HG02852 (cell line): ENCODE data around the gene KRT8.
"Not testable (repeated sequence)": the region's sequence is repeated elsewhere in the genome, so short reads cannot be mapped to it uniquely, and the experiment has no call there.

Experiments used
- ATAC-seq: cut with Tn5 transposase; IDR thresholded peaks from one replicate; pipeline ENCODE4 v1.9.1; 2021; ENCODE audit warnings: mild to moderate bottlenecking, moderate library complexity; ENCODE audit not compliant: unreplicated experiment

Gene KRT8

DNA sequence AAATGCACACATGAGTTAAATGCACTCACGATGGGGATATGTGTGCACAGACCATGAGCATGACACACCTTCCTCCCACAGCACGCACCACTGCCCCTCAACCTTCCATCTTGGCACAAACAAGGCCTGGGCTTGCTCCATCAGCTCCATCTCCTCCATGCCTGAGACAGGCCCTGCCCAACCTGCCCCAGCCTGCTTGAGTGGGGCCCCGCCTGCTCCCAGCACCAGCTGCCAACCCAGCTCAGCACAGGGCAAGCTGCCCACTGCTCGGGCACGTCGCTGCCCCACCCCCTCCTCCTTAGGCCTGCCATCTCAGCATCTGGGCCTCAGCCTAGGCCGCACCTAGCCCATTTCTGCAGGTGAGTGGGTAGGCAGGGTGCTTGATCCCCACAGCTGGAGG, 28.5 kb downstream of the KRT8 start:
- ATAC-seq = no peak

DNA sequence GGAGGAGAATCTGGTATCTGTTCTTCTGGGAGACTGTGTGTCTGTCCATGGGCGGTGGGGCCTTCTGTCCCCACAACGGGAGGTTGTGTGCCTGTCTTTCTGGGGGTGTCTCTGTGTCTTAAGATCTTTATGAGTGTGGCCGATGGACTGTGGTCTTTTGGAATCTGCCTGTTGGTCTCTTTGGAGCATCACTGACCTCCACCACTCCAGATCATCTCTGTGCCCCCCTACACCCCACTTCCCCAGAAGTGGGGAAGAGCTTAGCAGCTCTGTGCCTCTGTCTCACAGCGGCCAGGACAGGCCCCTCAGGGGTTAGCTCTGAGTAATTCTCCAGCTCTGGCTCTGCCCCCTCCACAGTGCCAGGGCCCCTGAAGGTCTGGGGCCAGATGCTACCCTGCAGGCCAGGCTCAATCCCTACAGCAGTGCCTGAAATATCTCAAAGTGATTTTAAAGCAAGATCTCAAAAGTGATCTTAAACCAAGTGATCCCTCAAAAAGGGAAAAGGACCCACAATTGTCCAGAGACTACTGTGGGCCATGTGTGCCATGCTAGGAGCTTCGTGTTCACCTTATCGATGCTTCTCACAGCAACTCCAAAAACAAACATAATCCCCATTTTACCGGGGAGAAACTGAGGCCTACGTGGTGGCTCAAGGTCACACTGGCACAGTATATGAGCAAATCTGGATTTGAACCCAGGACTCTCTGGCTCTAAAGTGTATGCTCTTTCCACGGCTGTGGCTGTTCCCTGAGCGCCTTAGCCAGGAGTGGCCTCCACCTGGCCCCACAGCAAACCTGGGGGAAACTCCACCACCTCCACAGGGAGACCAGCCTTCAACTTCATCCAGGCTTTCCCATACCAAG, 30.1 kb downstream of the KRT8 start:
- ATAC-seq = no peak

GRCh38 chr12:52873832-52874572, 30.9 kb downstream of the KRT8 start:
- ATAC-seq = no peak

- no peak for ATAC-seq
Measured at GRCh38 chr12:52873513-52873831, 31.4 kb downstream of the KRT8 start.

DNA sequence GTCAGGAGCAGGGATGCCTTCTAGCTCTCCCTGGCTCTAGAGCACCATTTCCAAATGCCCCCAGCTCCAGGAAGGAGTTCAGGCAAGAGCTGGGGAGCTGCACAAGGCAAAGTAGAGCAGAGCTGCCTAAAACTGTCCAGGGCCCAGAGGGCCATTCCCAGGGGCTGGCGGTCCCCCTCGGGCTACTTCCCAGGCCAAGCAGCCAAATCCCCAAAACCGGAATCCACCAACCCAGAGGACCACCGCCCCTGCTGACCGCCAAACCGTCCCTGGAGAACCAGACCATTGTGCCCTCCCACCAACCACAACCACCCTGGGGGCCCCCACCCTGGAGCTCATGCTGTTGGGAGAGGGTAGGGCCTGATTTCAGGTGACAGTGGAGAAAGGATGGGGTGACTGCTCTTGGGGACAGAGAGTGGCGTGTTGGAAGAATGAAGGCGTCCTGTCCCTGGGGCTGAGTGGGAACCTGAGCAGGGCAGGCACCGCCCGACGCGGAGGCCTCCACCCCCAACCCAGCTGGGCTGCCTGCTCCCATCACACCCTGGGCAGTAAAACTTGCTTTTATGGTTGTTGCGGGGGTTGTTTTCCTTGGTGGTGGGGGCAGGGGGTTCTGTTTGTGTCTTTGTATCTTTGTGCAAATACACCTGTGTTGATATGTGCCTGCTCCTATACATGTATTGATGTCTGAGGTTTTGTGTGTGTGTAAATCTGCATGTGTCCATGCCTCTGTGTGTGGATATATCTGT, 32.1 kb downstream of the KRT8 start:
- no peak for ATAC-seq

- ATAC-seq = no peak
Measured at GRCh38 chr12:52871291-52872039, 33.4 kb downstream of the KRT8 start.

DNA sequence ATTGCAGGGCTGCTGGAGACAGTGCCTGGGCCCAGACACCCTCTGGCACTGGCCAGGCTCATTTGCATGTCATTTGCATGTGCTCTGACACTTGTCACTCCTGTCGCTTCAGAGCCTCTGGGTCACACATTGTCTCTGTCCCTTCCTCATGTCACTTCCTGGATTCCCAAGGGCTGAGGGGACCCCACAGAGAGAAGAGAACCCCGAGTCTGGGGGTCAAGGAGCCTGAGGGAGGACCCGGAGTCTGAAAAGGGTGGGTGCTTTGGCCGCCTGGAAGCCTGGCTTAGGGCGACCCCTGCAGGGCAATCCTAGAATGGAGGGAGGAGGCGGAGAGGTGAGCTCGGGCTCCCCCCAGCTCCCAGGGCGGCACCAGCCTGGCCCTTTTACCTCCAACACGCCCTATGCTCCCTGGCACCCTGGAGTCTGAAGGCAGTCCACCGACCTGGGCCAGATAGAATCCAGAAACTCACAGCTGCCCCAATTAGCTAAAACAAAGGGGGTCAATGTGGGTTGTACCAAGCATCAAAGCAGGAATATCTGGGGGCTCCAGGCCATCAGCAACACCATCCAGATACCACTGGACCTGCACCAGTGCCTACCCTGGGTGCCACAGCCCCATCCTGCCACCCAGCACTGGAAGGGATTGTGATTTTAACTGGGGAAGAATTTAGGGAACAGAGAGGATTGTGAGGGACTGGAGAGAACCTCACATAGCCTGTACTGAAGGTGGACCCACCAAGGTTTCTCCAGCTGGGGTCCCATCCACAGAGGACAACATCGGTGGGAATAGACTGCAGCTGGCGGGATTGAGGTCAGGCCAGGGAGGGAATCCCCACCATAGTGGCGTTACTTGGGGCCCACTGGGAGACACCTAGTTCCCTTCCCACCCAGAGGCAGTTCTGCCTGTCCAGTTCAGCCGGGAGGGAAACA, 34.2 kb downstream of the KRT8 start:
- ATAC-seq = no peak

DNA sequence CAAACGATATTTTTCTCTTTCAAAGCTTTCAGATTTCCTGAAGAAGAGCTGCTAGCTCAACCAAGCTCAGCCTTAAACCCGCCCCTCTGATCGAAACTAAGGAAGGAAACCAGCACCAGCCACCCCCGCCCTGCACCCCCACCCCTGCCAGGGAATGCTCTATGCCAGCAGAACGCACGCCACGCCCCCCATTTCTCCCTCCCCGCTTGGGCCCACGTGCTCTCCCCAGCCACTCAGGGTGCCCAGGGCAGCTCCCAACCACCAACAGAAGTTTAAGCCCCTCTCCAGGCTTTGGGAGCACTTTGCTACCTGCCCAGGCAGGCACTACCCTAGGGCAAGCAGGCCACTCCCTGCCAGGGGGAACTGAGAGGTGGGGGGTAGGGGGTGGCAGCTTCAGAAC, 37.2 kb downstream of the KRT8 start:
- ATAC-seq = no peak

- ATAC-seq = no peak
Measured at GRCh38 chr12:52867152-52867551, 37.7 kb downstream of the KRT8 start.

DNA sequence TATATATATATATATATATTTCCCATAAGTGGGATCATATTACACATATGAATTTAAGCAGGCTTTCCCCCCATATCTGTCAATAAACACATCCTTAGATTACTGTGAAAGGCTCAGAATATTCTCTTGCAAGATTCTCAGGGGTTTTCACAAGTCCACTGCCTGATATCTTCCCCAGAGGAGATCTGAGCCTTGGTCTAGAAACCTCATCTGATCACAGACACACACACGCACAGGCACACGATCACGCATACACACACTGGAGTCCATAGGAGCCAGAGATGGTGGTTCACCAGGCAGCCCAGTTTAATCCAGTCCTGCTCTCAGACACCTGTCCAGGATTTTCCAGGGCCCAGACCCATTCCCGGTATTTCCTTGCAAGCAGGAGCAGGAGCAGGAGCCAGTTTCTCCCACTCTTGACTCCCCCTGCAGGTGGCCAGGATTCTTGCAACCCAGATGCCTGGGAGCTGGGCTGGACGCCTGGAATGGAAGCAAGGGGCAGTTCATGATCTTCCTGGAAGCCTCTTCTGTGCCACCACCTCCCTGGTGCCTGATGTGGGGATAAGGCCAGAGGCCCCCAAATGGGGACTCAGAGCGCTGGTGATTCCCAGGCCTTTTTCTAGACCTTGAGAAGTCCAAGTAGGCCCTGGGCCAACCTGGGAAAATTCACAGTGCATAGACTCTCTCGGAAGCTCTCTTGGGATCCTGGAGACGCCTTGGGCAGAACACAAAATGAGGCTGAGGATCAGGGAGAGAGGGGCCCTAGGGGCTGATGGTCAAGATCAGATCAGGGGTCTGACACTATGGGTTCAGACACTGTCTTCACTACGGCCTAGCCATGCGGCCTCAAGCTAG, 39.6 kb downstream of the KRT8 start:
- ATAC-seq = no peak

DNA sequence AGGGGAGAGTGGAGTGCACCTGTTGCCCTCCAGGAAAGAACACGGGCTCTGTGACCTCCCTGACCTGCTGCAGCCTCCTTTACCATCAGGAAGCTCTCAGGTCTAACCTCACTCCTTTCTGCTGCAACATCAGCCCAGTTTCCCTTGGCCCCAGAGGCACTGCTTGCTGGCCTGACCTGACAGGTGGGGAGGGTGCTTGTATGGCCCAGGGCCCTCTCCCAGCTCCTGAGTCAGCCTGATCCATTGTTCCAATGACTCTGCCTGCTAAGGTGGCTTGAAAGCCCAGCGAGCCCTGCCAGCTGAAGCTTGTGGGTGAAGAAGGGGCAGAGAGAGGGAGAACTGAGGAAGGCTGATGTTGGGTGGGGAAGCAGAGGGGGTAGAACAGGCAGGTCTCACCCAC, 42.9 kb downstream of the KRT8 start:
- no peak for ATAC-seq

DNA sequence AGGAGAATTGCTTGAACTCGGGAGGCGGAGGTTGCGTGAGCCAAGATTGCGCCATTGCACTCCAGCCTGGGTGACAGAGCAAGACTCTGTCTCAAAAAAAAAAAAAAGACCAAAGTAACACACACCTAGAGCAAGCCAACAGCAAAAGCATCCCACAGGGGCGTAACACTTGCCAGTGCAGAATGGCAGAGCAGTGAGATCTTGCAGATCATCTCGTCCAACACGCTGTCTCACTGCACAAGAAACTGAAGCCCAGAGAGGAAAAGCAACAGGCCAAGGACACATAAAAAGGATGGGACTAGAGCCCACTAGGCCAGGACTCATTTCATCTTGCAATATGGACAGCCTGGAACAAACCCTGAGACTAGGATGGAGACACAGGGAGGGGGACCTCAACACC, 43.4 kb downstream of the KRT8 start:
- ATAC-seq = no peak

DNA sequence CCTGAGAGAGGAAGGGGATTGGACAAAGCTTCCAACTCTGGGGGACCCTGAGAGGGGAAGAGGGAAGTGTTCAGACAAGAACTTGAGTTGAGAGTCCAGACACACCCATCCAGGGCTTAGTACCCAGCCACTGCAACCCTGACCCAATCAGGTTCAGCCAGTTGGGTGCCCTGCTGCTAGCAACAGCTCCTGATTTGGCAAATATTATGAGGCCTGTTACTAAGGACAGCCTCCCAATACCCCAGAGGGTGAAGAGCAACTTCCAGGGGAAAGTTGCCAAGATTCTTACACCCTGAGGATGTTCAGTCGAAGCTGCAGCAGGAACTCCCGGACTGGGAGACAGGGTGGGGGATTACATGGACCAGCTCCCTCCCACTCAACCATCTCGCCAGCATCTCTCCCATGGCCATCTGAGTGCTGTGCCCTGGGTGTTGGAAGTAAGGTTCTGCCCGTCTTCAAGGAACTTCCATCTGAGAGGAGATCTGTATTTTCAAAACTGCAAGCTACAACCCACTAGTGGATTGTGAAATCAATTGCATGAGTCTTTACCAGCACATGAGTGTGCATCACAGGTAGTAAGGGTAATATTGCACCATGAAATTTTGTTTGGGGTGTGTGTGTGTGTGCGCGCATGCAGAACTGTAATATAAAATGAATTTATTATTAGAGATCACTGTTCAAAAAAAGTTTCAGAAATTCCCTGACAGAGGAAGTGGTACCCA, 44.6 kb downstream of the KRT8 start:
- ATAC-seq = no peak

GRCh38 chr12:52857500-52857899, 47.4 kb downstream of the KRT8 start:
- ATAC-seq = no peak

DNA sequence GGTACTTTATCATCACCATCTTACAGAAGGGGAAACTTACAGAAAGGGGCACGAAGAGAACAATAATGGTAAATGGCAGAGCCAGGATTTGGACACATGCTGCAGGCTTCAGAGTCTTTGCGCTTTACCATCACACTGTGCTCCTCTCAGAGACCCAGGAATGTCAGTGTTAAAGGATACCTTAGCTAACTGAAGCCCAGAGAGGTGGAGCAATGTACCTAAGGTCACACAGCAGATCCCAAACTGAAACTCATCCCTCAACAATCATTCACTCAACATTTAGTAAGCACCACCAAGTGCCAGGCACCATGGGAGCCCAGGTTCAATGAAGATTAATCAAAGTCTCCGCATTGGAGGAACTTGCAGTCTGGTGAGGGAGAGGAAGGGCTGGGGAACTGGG, 48.1 kb downstream of the KRT8 start:
- ATAC-seq = no peak

- ATAC-seq = not testable (repeated sequence)
Measured at GRCh38 chr12:52856077-52856476, 48.8 kb downstream of the KRT8 start.

DNA sequence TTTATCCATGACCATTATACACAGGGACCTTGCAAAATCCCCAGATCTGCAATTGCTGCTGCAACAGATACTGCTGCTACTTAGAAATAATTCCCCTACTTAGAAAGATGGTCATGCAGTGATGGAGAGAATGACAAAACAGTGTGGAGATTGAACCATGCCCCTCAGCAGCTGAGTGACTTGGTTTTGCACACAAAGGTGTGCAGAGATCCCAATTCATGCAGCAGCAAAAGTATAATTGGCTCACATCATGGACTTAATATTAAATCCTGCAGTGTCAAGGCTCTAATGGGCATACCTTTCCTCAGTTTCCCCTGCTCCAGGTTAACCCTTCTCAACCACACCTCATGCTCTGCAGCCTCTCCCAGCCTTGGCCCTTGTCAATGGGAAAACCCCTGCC, 53.1 kb downstream of the KRT8 start:
- no peak for ATAC-seq

DNA sequence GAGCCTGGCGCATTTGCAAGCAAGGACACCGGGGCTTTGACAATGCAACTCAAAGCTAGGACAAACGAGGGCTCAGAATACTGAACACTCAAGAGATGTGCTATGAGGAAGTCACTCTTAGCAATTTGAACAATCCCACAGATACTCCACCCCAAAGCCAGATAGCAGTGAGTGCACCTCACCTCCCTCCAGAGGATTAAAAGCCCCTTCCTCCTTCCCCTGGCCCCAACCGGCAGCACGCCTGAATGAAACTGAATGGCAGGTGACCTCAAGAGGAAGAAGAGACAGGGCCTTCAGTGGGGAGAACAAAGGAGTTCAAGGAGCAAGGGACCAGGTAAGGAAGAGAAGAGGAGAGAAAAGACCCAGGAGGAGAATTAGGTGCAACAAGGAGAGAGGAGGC, 54.2 kb downstream of the KRT8 start:
- ATAC-seq = no peak
